ENCODE data around the gene DLX1. TPM values are rescaled to one million over a fixed set of nuclear protein-coding genes. Genes with fewer than 3 reads are reported as not detected.

DLX1 gene
- total and polyA plus RNA-seq, 11 donors = 0.11 to 0.19 (median 0.18) TPM; not detected in 8

DNA sequence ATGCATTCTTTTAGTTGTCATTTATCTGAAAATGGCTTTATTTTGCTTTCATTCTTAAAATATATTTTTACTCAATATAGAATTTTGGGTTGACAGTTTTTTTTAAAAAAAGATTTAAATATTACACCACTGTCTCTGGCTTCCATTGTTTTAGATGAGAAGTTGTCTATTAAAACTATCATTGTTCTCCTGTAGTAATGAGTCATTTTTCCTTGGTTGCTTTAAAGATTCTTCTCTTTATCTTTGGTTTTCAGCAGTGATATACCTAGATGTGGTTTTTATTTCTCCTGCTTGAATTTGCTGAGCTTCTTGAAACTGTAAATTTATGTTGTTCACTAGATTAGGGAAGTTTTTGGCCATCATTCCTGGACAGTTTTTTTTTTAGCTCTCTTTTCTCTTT lies 44.1 kb downstream of the DLX1 start:
- no peak for TF ChIP-seq POLR2A (IDR thresholded peaks at IDR 0.05)
- TF ChIP-seq, protein P1, sequence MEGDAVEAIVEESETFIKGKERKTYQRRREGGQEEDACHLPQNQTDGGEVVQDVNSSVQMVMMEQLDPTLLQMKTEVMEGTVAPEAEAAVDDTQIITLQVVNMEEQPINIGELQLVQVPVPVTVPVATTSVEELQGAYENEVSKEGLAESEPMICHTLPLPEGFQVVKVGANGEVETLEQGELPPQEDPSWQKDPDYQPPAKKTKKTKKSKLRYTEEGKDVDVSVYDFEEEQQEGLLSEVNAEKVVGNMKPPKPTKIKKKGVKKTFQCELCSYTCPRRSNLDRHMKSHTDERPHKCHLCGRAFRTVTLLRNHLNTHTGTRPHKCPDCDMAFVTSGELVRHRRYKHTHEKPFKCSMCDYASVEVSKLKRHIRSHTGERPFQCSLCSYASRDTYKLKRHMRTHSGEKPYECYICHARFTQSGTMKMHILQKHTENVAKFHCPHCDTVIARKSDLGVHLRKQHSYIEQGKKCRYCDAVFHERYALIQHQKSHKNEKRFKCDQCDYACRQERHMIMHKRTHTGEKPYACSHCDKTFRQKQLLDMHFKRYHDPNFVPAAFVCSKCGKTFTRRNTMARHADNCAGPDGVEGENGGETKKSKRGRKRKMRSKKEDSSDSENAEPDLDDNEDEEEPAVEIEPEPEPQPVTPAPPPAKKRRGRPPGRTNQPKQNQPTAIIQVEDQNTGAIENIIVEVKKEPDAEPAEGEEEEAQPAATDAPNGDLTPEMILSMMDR (IDR thresholded peaks at IDR 0.05) = no peak
- intact Hi-C loops (cut with DNase I) = loop anchor here in 1 of 10 donors (10.0 kb wide), 1 partner anchor 535 kb away; no protein-coding TSS in a partner anchor

DNA sequence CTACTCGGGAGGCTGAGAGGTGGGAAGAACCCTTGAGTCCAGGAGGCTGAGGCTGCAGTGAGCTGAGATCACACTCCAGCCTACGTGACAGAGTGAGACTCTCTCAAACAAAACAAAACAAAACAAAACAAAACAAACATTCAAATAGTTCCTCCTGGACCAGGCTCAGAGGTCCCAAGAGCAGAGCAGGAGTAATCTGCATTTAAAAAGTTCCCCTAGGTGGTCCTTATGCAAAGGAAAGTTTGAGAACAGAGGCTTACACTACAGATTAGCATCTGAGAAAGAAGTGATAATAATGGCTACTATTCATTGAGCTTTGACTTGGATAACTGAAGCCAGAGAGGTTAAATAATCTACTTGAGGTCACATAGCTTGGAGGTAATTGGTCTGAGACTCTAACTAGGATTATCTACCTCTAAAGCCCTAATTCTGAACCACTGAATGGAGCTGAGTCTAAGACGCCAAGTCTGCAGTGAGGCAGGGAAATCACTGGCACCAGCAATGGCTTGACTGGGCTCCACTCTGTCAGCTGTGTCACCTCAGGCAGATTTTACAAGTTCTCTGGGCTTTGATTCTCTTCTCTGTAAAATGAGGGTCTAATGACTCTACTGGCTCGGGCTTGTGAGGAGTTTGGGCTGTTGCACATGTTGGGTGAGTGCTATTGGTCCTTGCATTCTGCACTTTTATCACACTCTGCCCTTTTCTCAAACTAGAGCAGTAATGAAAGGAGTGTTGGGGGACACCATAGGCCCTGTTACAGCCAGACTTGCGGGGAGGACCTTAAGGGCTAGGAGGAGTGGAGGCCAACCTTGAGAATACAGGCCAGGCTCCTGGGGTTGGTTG lies 46.6 kb downstream of the DLX1 start:
- Histone ChIP-seq H3K27ac (no peak overlapping the region), H3K4me3 (no peak overlapping the region), H3K9me3 (peaks cover 0 to 6% (median 0%) of the 10 kb centered on the region in 12 donors), H3K36me3 (no peaks in the 10 kb centered on the region), H3K4me1 (no peaks in the 10 kb centered on the region), H3K27me3 (peaks cover 0 to 11% (median 0%) of the 10 kb centered on the region in 9 donors)
- intact Hi-C loops (cut with DNase I) = loop anchor here in 1 of 10 donors (10.0 kb wide), 1 partner anchor 537 kb away; no protein-coding TSS in a partner anchor
- TF ChIP-seq POLR2A (IDR thresholded peaks at IDR 0.05) = no peak
- TF ChIP-seq, protein P1 (IDR thresholded peaks at IDR 0.05) = no peak
- 76 to 78% (median 77%) methylated on average over 4 to 5 of the region's 5 CpGs for WGBS, 4 donors
- DNase-seq = no peak
- no peak for ATAC-seq

More for the DNA sequence above, 44.1 kb downstream of the DLX1 start:
- peaks cover 0 to 5% (median 0%) of the 10 kb centered on the region in 9 donors for H3K27me3 ChIP-seq
- H3K4me3 ChIP-seq = no peak overlapping the region
- H3K4me1 ChIP-seq = no peaks in the 10 kb centered on the region
- DNase-seq (no peak), ATAC-seq (no peak)
- H3K36me3 ChIP-seq = no peaks in the 10 kb centered on the region
- H3K9me3 ChIP-seq = peaks cover 0 to 6% (median 0%) of the 10 kb centered on the region in 12 donors
- no peak overlapping the region for H3K27ac ChIP-seq

DNA sequence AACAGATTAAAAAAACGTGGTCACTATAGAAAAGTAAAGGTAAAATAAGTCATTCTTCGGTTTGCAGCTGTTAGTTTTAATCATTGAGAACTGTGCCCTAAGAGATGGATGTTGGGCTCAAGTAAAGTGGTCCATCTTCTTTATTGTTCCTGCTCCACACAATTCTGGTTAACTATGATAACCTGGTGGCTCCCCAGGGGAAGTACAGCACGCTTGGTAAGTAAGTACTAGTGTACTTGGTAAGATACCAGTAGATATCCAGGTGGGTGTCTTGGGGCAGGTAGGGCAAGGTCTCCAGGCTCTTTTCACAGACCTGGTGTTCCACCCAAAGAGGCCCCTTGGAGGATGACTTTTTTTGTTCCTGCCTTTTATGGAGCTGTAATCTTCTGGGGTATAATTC lies 49.0 kb downstream of the DLX1 start:
- H3K9me3 ChIP-seq = peaks cover 0 to 4% (median 0%) of the 10 kb centered on the region in 12 donors
- WGBS, 4 donors = 64 to 82% (median 75%) methylated on average over 3 of the region's 3 CpGs
- peaks cover 0 to 15% (median 0%) of the 10 kb centered on the region in 9 donors for H3K27me3 ChIP-seq
- no peak overlapping the region for H3K4me3 ChIP-seq
- intact Hi-C loops (cut with DNase I) = loop anchor here in 1 of 10 donors (10.0 kb wide), 1 partner anchor 539 kb away; no protein-coding TSS in a partner anchor
- ATAC-seq = no peak
- H3K4me1 ChIP-seq = no peaks in the 10 kb centered on the region
- no peak for DNase-seq
- no peak for TF ChIP-seq POLR2A (IDR thresholded peaks at IDR 0.05)
- TF ChIP-seq, protein P1 (IDR thresholded peaks at IDR 0.05) = no peak
- no peaks in the 10 kb centered on the region for H3K36me3 ChIP-seq
- no peak overlapping the region for H3K27ac ChIP-seq

DNA sequence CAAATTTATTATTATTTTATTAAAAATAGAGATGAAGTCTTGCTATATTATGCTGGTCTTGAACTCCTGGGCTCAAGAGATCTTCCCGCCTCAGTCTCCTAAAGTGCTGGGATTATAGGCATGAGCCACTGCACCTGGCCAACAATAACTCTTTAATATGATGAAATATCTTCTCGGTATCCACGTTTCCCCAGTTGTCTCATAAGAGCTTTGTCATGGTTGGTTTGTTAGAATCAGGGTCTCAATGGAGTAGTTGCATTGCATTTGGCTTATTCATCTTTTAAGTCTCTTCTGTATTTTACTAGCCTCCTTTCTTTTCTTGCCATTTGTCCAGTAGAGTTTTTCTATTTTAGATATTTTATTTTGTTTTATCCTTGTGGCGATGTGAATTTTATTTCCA lies 50.1 kb downstream of the DLX1 start:
- 87 to 94% (median 90%) methylated on average over 4 of the region's 4 CpGs for WGBS, 4 donors
- no peak overlapping the region for H3K4me3 ChIP-seq
- peaks cover 0 to 8% (median 0%) of the 10 kb centered on the region in 12 donors for H3K9me3 ChIP-seq
- ATAC-seq (no peak), DNase-seq (no peak)
- no peaks in the 10 kb centered on the region for H3K4me1 ChIP-seq
- no peak for TF ChIP-seq POLR2A (IDR thresholded peaks at IDR 0.05)
- TF ChIP-seq, protein P1 (IDR thresholded peaks at IDR 0.05) = no peak
- no peaks in the 10 kb centered on the region for H3K36me3 ChIP-seq
- H3K27ac ChIP-seq = no peak overlapping the region
- intact Hi-C loops (cut with DNase I) = loop anchor here in 1 of 10 donors (10.0 kb wide), 1 partner anchor 541 kb away; no protein-coding TSS in a partner anchor
- peaks cover 0 to 13% (median 0%) of the 10 kb centered on the region in 9 donors for H3K27me3 ChIP-seq

Data from heart left ventricle (tissue), 16 donors.